ENCODE results near the gene NHLRC1. TPM values are rescaled to one million over a fixed set of nuclear protein-coding genes. Genes with fewer than 3 reads are reported as not detected.

Gene NHLRC1
- total RNA-seq, 4 donors from 2014 or later: 1.7 to 4.9 (median 3.5) TPM

DNA sequence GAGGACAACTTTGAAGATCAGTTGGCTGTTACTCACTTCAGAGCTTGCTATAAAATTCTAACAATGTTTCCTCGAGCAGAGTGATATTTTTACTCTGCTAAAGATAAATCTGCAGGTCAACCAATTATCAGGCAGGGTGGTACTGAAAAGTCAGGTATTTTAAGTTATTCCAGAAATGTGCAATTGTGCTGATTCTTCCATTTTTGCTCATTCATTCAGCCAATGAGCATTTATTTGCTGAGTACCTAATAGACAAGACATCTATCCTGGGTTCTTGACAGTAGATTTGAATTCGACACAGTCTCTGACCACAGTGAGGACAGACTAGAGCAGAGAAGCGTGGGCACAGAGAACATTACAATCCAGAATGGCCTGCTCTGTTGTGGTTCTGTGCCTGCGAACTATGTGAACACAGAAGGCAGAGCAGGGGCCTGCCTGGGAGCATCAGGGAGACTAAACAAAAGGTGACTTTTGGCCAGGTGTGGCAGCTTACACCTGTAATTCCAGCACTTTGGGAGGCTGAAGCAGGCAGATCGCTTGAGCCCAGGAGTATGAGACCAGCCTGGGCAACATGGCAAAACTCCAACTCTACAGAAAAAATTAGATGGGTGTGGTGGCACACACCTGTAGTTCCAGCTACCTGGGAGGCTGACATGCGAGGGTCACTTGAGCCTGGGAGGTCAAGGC lies 17.6 kb upstream of the NHLRC1 start:
- Histone ChIP-seq H3K36me3 (peaks cover 51 to 52% of the 10 kb centered on the region in 2 donors), H3K9me3 (no peaks in the 10 kb centered on the region), H3K4me3 (replicated peaks in 1 of 3) (no peak overlapping the region), H3K4me1 (peaks cover 20 to 22% of the 10 kb centered on the region in 2 donors), H3K27ac (peak overlapping the region in 1 of 3 donors; percentile 11), H3K27me3 (no peaks in the 10 kb centered on the region)
- WGBS, 2 donors: 94 to 95% methylated on average over 6 of the region's 6 CpGs
- DNase-seq: no peak
- TF ChIP-seq, protein P1, sequence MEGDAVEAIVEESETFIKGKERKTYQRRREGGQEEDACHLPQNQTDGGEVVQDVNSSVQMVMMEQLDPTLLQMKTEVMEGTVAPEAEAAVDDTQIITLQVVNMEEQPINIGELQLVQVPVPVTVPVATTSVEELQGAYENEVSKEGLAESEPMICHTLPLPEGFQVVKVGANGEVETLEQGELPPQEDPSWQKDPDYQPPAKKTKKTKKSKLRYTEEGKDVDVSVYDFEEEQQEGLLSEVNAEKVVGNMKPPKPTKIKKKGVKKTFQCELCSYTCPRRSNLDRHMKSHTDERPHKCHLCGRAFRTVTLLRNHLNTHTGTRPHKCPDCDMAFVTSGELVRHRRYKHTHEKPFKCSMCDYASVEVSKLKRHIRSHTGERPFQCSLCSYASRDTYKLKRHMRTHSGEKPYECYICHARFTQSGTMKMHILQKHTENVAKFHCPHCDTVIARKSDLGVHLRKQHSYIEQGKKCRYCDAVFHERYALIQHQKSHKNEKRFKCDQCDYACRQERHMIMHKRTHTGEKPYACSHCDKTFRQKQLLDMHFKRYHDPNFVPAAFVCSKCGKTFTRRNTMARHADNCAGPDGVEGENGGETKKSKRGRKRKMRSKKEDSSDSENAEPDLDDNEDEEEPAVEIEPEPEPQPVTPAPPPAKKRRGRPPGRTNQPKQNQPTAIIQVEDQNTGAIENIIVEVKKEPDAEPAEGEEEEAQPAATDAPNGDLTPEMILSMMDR (IDR thresholded peaks at IDR 0.05): no peak
- no peak for TF ChIP-seq POLR2A (IDR thresholded peaks at IDR 0.05)
- intact Hi-C loops (cut with DNase I): no loop called here

DNA sequence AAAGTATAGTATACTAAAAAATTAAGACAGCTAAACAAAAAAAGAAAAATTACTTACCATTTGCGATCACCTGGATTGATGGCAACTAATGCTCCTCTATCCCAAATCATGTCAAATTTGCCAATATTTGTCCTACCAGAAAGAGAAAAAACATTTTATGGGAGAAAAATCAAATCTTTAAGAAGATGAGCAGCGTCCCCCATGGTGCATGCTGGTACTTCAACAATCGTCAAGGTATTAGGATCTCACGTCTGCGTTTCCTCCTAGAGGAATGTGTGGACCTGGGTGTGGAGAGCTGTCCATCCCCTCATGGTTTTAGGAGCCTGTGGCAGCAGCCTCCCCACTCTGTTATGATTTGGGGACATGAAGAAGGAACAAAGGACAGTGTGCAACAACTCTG lies 16.4 kb upstream of the NHLRC1 start:
- peaks cover 58% of the 10 kb centered on the region in 2 donors for H3K36me3 ChIP-seq
- no peak overlapping the region for H3K27ac ChIP-seq
- no peaks in the 10 kb centered on the region for H3K9me3 ChIP-seq
- no peak for DNase-seq
- intact Hi-C loops (cut with DNase I): no loop called here
- WGBS, 2 donors: 93 to 96% methylated on average over 5 of the region's 5 CpGs
- TF ChIP-seq POLR2A (IDR thresholded peaks at IDR 0.05): no peak
- TF ChIP-seq, protein P1 (IDR thresholded peaks at IDR 0.05): no peak
- peaks cover 20 to 22% of the 10 kb centered on the region in 2 donors for H3K4me1 ChIP-seq
- H3K27me3 ChIP-seq: no peaks in the 10 kb centered on the region
- H3K4me3 ChIP-seq (replicated peaks in 1 of 3): no peak overlapping the region

DNA sequence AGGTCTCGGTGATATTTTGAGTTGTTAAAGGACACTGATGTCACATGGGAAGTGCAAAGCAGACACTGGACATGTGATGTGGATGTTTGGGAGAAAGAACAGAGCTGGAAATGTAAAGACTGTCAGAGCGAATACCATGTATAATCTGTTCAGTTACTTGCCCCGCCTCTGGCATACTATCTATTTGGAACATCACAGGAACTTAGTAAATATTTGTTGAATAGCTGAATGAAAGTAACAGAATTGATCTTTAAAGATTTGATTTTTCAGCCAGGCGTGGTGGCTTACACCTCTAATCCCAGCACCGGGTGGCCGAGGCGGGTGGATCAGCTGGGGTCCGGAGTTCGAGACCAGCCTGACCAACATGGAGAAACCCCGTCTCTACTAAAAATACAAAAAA lies 13.8 kb upstream of the NHLRC1 start:
- peaks cover under 1 to 5% of the 10 kb centered on the region in 2 donors for H3K4me1 ChIP-seq
- WGBS, 2 donors: 96 to 97% methylated on average over 10 of the region's 10 CpGs
- H3K27ac ChIP-seq: no peak overlapping the region
- no peak overlapping the region for H3K4me3 ChIP-seq (replicated peaks in 1 of 3)
- H3K9me3 ChIP-seq: no peaks in the 10 kb centered on the region
- intact Hi-C loops (cut with DNase I): no loop called here
- H3K27me3 ChIP-seq: no peaks in the 10 kb centered on the region
- TF ChIP-seq, protein P1 (IDR thresholded peaks at IDR 0.05): no peak
- no peak for TF ChIP-seq POLR2A (IDR thresholded peaks at IDR 0.05)
- DNase-seq: no peak
- H3K36me3 ChIP-seq: peaks cover 61 to 82% of the 10 kb centered on the region in 2 donors

DNA sequence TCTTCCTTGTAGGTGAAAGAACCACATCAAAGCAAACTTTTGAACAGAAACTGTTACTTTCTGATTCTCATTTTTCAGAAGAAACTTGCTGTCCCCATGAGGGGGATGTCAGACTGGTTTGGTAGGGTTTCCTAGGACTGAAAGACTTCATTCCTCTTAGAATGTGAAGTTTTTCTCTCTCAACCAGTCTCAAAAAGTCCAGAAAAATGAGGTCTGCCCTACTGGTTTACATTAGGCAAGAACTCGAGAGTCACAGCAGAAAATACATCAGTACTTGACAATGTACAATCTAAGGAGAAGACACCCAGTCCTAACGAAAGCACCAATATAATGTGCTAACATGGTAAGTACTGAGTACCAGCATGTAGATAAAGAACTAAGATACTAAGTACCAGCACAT lies 12.7 kb upstream of the NHLRC1 start:
- 79 to 83% methylated on average over 2 of the region's 2 CpGs for WGBS, 2 donors
- no peak for TF ChIP-seq POLR2A (IDR thresholded peaks at IDR 0.05)
- TF ChIP-seq, protein P1 (IDR thresholded peaks at IDR 0.05): no peak
- peaks cover 63 to 83% of the 10 kb centered on the region in 2 donors for H3K36me3 ChIP-seq
- no peak overlapping the region for H3K4me3 ChIP-seq (replicated peaks in 1 of 3)
- H3K27ac ChIP-seq: no peak overlapping the region
- intact Hi-C loops (cut with DNase I): no loop called here
- H3K4me1 ChIP-seq: no peaks in the 10 kb centered on the region
- DNase-seq: no peak
- H3K27me3 ChIP-seq: no peaks in the 10 kb centered on the region
- no peaks in the 10 kb centered on the region for H3K9me3 ChIP-seq

GRCh38 chr6:18132346-18132745 lies 9.9 kb upstream of the NHLRC1 start:
- Histone ChIP-seq H3K36me3 (peaks cover 48 to 67% of the 10 kb centered on the region in 2 donors), H3K27me3 (no peaks in the 10 kb centered on the region), H3K27ac (no peak overlapping the region), H3K4me1 (no peaks in the 10 kb centered on the region), H3K9me3 (no peaks in the 10 kb centered on the region), H3K4me3 (replicated peaks in 1 of 3) (no peak overlapping the region)
- 99 to 100% methylated on average over 3 of the region's 3 CpGs for WGBS, 2 donors
- no peak for DNase-seq
- TF ChIP-seq, protein P1 (IDR thresholded peaks at IDR 0.05): no peak
- TF ChIP-seq POLR2A (IDR thresholded peaks at IDR 0.05): no peak
- intact Hi-C loops (cut with DNase I): no loop called here
